Neural cell (in vitro differentiated cells): ENCODE data around the gene MAGEA2B. TPM values are rescaled to one million over a fixed set of nuclear protein-coding genes. Genes with fewer than 3 reads are reported as not detected.
"Not testable (repeated sequence)": the region's sequence is repeated elsewhere in the genome, so short reads cannot be mapped to it uniquely, and the experiment has no call there.

Experiments
- H2AFZ ChIP-seq: fragments of 200-600, 300-800 bp; sonication (generic), shearing (Covaris generic); 2 replicates; pipeline ENCODE4 v1.6.0; 2014; ENCODE audit warnings: low read depth, mild to moderate bottlenecking, antibody characterized with exemption, low read length, moderate library complexity
- H3F3A ChIP-seq: fragments of 200-600 bp; shearing (Covaris generic); 2 replicates; pipeline ENCODE4 v1.6.1; 2016; ENCODE audit warnings: mild to moderate bottlenecking, moderate library complexity, mixed read lengths, antibody characterized with exemption, low read length; ENCODE audit not compliant: insufficient read depth, poor library complexity, severe bottlenecking
- H3K27ac ChIP-seq: fragments of 200-600, 300-800 bp; sonication (generic), shearing (Covaris generic); 2 replicates; pipeline ENCODE4 v1.5.1; 2014; ENCODE audit warnings: mild to moderate bottlenecking, low read length, moderate library complexity
- H3K27me3 ChIP-seq: fragments of 300-800, 200-600 bp; sonication (generic), shearing (Covaris generic); 2 replicates; pipeline ENCODE4 v1.6.0; 2014; ENCODE audit warnings: mild to moderate bottlenecking, low read depth, low read length, moderate library complexity; ENCODE audit not compliant: insufficient read depth
- H3K36me3 ChIP-seq: fragments of 300-800, 200-600 bp; sonication (generic), shearing (Covaris generic); 2 replicates; pipeline ENCODE4 v1.5.1; 2014; ENCODE audit warnings: mild to moderate bottlenecking, antibody characterized with exemption, low read length, moderate library complexity; ENCODE audit not compliant: insufficient read depth
- H3K4me2 ChIP-seq: fragments of 300-800, 200-600 bp; sonication (generic), shearing (Covaris generic); 2 replicates; pipeline ENCODE4 v1.6.0; 2014; ENCODE audit warnings: mild to moderate bottlenecking, low read length
- H3K4me3 ChIP-seq: fragments of 300-800, 200-600 bp; sonication (generic), shearing (Covaris generic); 2 replicates; pipeline ENCODE4 v1.5.1; 2014; ENCODE audit warnings: mild to moderate bottlenecking, low read length, moderate library complexity
- H3K79me2 ChIP-seq: fragments of 200-600 bp; shearing (Covaris generic); replicated peaks from 2 replicates; pipeline ENCODE4 v1.6.0; 2014; ENCODE audit warnings: mild to moderate bottlenecking, low read length, moderate library complexity; ENCODE audit not compliant: insufficient read depth
- H3K9ac ChIP-seq: fragments of 300-800, 200-600 bp; sonication (generic), shearing (Covaris generic); 2 replicates; pipeline ENCODE4 v1.6.1; 2016; ENCODE audit warnings: mild to moderate bottlenecking, low read length, mixed read lengths
- H3K9me2 ChIP-seq: fragments of 200-600 bp; shearing (Covaris generic); 2 replicates; pipeline ENCODE4 v1.6.1; 2016; ENCODE audit warnings: mild to moderate bottlenecking, low read length, mixed read lengths; ENCODE audit not compliant: insufficient read depth
- H3K9me3 ChIP-seq: fragments of 200-600, 300-800 bp; sonication (generic), shearing (Covaris generic); 2 replicates; pipeline ENCODE4 v1.6.1; 2016; ENCODE audit warnings: mild to moderate bottlenecking, mixed run types, low read length, moderate library complexity, mixed read lengths
- H4K20me1 ChIP-seq: fragments of 200-600 bp; shearing (Covaris generic); 2 replicates; pipeline ENCODE4 v1.6.1; 2016; ENCODE audit warnings: mild to moderate bottlenecking, mixed run types; ENCODE audit not compliant: insufficient read depth
- EP300 ChIP-seq: fragments of 450-650 bp; conservative IDR thresholded peaks from 2 replicates; pipeline ENCODE4 v1.6.1; 2014; ENCODE audit warnings: antibody characterized with exemption, mild to moderate bottlenecking, moderate library complexity; ENCODE audit not compliant: poor library complexity, severe bottlenecking
- EZH2 ChIP-seq: fragments of 200-600, 300-800 bp; shearing (Covaris generic), sonication (generic); IDR thresholded peaks from 2 replicates; pipeline ENCODE4 v1.6.1; 2014; ENCODE audit warnings: antibody characterized with exemption, low read length, borderline replicate concordance, mild to moderate bottlenecking; ENCODE audit not compliant: insufficient read depth, poor library complexity, severe bottlenecking
- MXI1 ChIP-seq: fragments of 450-650 bp; conservative IDR thresholded peaks from 2 replicates; pipeline ENCODE4 v1.6.1; 2014; ENCODE audit warnings: antibody characterized with exemption, mild to moderate bottlenecking; ENCODE audit not compliant: poor library complexity, severe bottlenecking
- POLR2AphosphoS5 ChIP-seq: IDR thresholded peaks from 2 replicates; pipeline ENCODE4 v1.6.1; 2012
- RAD21 ChIP-seq: fragments of 450-650 bp; conservative IDR thresholded peaks from 2 replicates; pipeline ENCODE4 v1.6.1; 2014; ENCODE audit warnings: antibody characterized with exemption, mild to moderate bottlenecking, moderate library complexity
- SMC3 ChIP-seq: fragments of 450-650 bp; conservative IDR thresholded peaks from 2 replicates; pipeline ENCODE4 v1.6.1; 2014; ENCODE audit warnings: antibody characterized with exemption, mild to moderate bottlenecking, moderate library complexity; ENCODE audit not compliant: poor library complexity
- TAF1 ChIP-seq: IDR thresholded peaks from 2 replicates; pipeline ENCODE4 v1.6.1; 2012; ENCODE audit warnings: low read depth
- polyA plus RNA-seq: library from polyadenylated mRNA; depleted of rRNA; stranded (reverse); fragments of >200 nt; gene quantifications from 2 replicates; pipeline ENCODE4 v1.2.3, GENCODE V29; 2014
- TF ChIP-seq, protein P1 (sequence below): IDR thresholded peaks from 2 replicates; pipeline ENCODE4 v1.6.1; 2012; ENCODE audit warnings: borderline replicate concordance
- TF ChIP-seq, protein P2 (sequence below): fragments of 450-650 bp; IDR thresholded peaks from 2 replicates; pipeline ENCODE4 v1.5.1; 2014; ENCODE audit warnings: antibody characterized with exemption, mild to moderate bottlenecking, moderate library complexity; ENCODE audit not compliant: poor library complexity, severe bottlenecking

The MAGEA2B gene
- polyA plus RNA-seq, 1 donor from 2014 or later, result 4.5 TPM

- H3K4me3 ChIP-seq, result no peak overlapping the region
- no peak overlapping the region for H2AFZ ChIP-seq
- no peaks in the 10 kb centered on the region for H3K27me3 ChIP-seq
Measured at GRCh38 chrX:152738560-152738959, 24.1 kb downstream of the MAGEA2B start.

GRCh38 chrX:152753686-152754650, 39.5 kb downstream of the MAGEA2B start, which contains the start of gene MAGEA2:
Gene MAGEA2 (minus strand): TSS chrX:152753842. CDS start chrX:152751363, 2,479 bp downstream.
- H3K27me3 ChIP-seq, H2AFZ ChIP-seq, H3K4me3 ChIP-seq, H4K20me1 ChIP-seq, H3K36me3 ChIP-seq, H3K9ac ChIP-seq, H3K9me3 ChIP-seq, H3F3A ChIP-seq, H3K79me2 ChIP-seq, H3K9me2 ChIP-seq, H3K4me2 ChIP-seq, H3K27ac ChIP-seq: not testable (repeated sequence)

More at GRCh38 chrX:152738560-152738959, 24.1 kb downstream of the MAGEA2B start:
- no peak overlapping the region for H3K4me2 ChIP-seq
- no peaks in the 10 kb centered on the region for H3K9me2 ChIP-seq
- H3K9ac ChIP-seq, result no peak overlapping the region
- H3K36me3 ChIP-seq, result no peaks in the 10 kb centered on the region
- TF ChIP-seq TAF1 (no peak), POLR2AphosphoS5 (no peak), MXI1 (no peak), RAD21 (no peak), SMC3 (no peak), EZH2 (no peak), EP300 (no peak)
- TF ChIP-seq, protein P1, sequence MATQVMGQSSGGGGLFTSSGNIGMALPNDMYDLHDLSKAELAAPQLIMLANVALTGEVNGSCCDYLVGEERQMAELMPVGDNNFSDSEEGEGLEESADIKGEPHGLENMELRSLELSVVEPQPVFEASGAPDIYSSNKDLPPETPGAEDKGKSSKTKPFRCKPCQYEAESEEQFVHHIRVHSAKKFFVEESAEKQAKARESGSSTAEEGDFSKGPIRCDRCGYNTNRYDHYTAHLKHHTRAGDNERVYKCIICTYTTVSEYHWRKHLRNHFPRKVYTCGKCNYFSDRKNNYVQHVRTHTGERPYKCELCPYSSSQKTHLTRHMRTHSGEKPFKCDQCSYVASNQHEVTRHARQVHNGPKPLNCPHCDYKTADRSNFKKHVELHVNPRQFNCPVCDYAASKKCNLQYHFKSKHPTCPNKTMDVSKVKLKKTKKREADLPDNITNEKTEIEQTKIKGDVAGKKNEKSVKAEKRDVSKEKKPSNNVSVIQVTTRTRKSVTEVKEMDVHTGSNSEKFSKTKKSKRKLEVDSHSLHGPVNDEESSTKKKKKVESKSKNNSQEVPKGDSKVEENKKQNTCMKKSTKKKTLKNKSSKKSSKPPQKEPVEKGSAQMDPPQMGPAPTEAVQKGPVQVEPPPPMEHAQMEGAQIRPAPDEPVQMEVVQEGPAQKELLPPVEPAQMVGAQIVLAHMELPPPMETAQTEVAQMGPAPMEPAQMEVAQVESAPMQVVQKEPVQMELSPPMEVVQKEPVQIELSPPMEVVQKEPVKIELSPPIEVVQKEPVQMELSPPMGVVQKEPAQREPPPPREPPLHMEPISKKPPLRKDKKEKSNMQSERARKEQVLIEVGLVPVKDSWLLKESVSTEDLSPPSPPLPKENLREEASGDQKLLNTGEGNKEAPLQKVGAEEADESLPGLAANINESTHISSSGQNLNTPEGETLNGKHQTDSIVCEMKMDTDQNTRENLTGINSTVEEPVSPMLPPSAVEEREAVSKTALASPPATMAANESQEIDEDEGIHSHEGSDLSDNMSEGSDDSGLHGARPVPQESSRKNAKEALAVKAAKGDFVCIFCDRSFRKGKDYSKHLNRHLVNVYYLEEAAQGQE, result no peak
- TF ChIP-seq, protein P2, sequence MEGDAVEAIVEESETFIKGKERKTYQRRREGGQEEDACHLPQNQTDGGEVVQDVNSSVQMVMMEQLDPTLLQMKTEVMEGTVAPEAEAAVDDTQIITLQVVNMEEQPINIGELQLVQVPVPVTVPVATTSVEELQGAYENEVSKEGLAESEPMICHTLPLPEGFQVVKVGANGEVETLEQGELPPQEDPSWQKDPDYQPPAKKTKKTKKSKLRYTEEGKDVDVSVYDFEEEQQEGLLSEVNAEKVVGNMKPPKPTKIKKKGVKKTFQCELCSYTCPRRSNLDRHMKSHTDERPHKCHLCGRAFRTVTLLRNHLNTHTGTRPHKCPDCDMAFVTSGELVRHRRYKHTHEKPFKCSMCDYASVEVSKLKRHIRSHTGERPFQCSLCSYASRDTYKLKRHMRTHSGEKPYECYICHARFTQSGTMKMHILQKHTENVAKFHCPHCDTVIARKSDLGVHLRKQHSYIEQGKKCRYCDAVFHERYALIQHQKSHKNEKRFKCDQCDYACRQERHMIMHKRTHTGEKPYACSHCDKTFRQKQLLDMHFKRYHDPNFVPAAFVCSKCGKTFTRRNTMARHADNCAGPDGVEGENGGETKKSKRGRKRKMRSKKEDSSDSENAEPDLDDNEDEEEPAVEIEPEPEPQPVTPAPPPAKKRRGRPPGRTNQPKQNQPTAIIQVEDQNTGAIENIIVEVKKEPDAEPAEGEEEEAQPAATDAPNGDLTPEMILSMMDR, result no peak
- no peaks in the 10 kb centered on the region for H3K9me3 ChIP-seq
- H3K27ac ChIP-seq, result no peak overlapping the region
- H3K79me2 ChIP-seq, result no peaks in the 10 kb centered on the region
- H3F3A ChIP-seq, result no peaks in the 10 kb centered on the region
- H4K20me1 ChIP-seq, result no peaks in the 10 kb centered on the region

DNA sequence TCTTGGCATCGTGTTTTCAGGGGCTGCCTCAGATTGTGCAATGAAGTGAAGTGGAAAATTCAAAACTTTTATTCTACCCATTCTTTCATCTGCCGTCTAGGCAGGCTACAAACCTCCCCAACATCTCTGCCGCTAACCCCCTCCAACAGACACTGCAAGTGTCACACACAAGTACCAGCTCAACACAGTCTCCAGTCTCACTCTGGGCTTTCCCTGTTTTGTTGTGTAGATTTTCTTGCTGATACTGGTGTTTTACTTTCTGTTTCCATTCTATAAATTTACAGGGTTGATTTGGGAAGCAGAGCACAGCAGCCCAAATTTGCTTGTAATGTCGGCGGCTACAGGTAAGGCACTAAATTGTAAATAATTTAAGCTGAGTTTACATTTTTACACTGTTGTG, 40.4 kb downstream of the MAGEA2B start:
- H2AFZ ChIP-seq, H3K4me2 ChIP-seq, H3K4me3 ChIP-seq, H3K27ac ChIP-seq, H3K36me3 ChIP-seq, H3K9ac ChIP-seq, H3K79me2 ChIP-seq, H3F3A ChIP-seq, H3K9me3 ChIP-seq, H4K20me1 ChIP-seq, H3K27me3 ChIP-seq, H3K9me2 ChIP-seq: not testable (repeated sequence)

- not testable (repeated sequence) for H3K9ac ChIP-seq, H3K79me2 ChIP-seq, H3K4me2 ChIP-seq, H4K20me1 ChIP-seq, H3K4me3 ChIP-seq, H3K9me2 ChIP-seq, H2AFZ ChIP-seq, H3K27me3 ChIP-seq, H3K27ac ChIP-seq, H3K9me3 ChIP-seq, H3F3A ChIP-seq, H3K36me3 ChIP-seq
Measured at GRCh38 chrX:152758918-152759317, 44.5 kb downstream of the MAGEA2B start, which contains the start of gene CSAG3. Gene CSAG3 (plus strand): TSS chrX:152759218.

DNA sequence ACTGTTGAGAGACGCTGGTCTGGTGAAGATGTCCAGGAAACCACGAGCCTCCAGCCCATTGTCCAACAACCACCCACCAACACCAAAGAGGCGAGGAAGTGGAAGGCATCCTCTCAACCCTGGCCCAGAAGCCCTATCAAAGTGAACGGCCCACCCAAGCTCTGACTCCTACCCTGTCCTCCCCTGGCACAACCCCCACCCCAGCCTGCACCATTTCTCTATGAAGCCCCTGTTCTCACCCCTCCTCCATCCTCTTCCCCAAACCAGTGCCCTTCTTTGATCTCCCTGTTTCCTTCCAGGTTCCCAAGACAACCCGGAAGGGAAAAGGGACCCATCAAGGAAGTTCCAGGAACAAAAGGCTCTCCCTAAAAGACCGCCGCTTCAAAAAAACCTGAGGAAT, 45.1 kb downstream of the MAGEA2B start:
- H2AFZ ChIP-seq, H3K9me2 ChIP-seq, H3F3A ChIP-seq, H3K36me3 ChIP-seq, H3K9ac ChIP-seq, H3K4me3 ChIP-seq, H4K20me1 ChIP-seq, H3K27me3 ChIP-seq, H3K9me3 ChIP-seq, H3K4me2 ChIP-seq, H3K27ac ChIP-seq, H3K79me2 ChIP-seq: not testable (repeated sequence)
